Liver (tissue), 9 donors: Measurements from ENCODE around the gene LRRC7. TPM values are rescaled to one million over a fixed set of nuclear protein-coding genes. Genes with fewer than 3 reads are reported as not detected.

Source experiments
- DNase-seq: peaks from one replicate; pipeline ENCODE4 v3.0.0-alpha.2; 2017; ENCODE audit warnings: low spot score
- H3K27ac ChIP-seq, 2 donors: one replicate each; pipeline ENCODE4 v1.7.0; 2013; ENCODE audit warnings: inconsistent platforms in 2 of 2, low read length in 2 of 2, control low read depth in 1 of 2, low read depth in 1 of 2, mild to moderate bottlenecking in 1 of 2
- H3K27me3 ChIP-seq, 4 donors: one replicate each; pipeline versions ENCODE4 v1.6.1 to v1.7.0; 2013; ENCODE audit warnings: low read length in 3 of 4, inconsistent platforms in 1 of 4, mild to moderate bottlenecking in 1 of 4, moderate library complexity in 1 of 4; ENCODE audit not compliant: control insufficient read depth in 4 of 4, insufficient read depth in 4 of 4
- H3K36me3 ChIP-seq, 4 donors: one replicate each; pipeline versions ENCODE4 v1.6.1 to v1.7.0; 2013; ENCODE audit warnings: low read length in 3 of 4, mild to moderate bottlenecking in 3 of 4, low read depth in 1 of 4, moderate library complexity in 1 of 4; ENCODE audit not compliant: control insufficient read depth in 4 of 4, insufficient read depth in 3 of 4
- H3K4me1 ChIP-seq, 4 donors: one replicate each; pipeline versions ENCODE4 v1.6.1 to v1.7.0; 2013; ENCODE audit warnings: low read length in 3 of 4, mild to moderate bottlenecking in 3 of 4, moderate library complexity in 1 of 4; ENCODE audit not compliant: control insufficient read depth in 4 of 4, insufficient read depth in 4 of 4
- H3K4me3 ChIP-seq, 3 donors: one replicate each; pipeline versions ENCODE4 v1.6.1 to v1.7.0; 2013; ENCODE audit warnings: low read length in 3 of 3, control low read depth in 1 of 3, low read depth in 1 of 3, mild to moderate bottlenecking in 1 of 3
- H3K9ac ChIP-seq, 2 donors: one replicate each; pipeline ENCODE4 v1.7.0; 2013; ENCODE audit warnings: low read length in 2 of 2, mild to moderate bottlenecking in 2 of 2, moderate library complexity in 2 of 2, control low read depth in 1 of 2, low read depth in 1 of 2
- H3K9me3 ChIP-seq, 4 donors: one replicate each; pipeline versions ENCODE4 v1.6.1 to v1.7.0; 2013; ENCODE audit warnings: low read length in 3 of 4; ENCODE audit not compliant: control insufficient read depth in 4 of 4
- ATF3 ChIP-seq: IDR thresholded peaks from 2 replicates; pipeline ENCODE4 v1.6.1; 2016; ENCODE audit warnings: antibody characterized with exemption
- CTCF ChIP-seq: fragments of 150-350 bp; IDR thresholded peaks from 2 replicates; pipeline ENCODE4 v1.5.1; 2017; ENCODE audit warnings: improper control_type of control experiment, low read depth, low read length; ENCODE audit not compliant: missing input control
- EGR1 ChIP-seq, 2 donors: IDR thresholded peaks; 2 replicates each; pipeline ENCODE4 v1.6.1; 2016 to 2018; ENCODE audit warnings: antibody characterized with exemption in 2 of 2, low read depth in 2 of 2
- FOXA1 ChIP-seq: IDR thresholded peaks from 2 replicates; pipeline ENCODE4 v1.6.1; 2016; ENCODE audit warnings: antibody characterized with exemption
- FOXA2 ChIP-seq: IDR thresholded peaks from 2 replicates; pipeline ENCODE4 v1.6.1; 2016; ENCODE audit warnings: antibody characterized with exemption
- GABPA ChIP-seq, 2 donors: IDR thresholded peaks in 1 of 2; conservative IDR thresholded peaks in 1 of 2; 2 replicates each; pipeline ENCODE4 v1.6.1; 2016; ENCODE audit warnings: antibody characterized with exemption in 2 of 2, mild to moderate bottlenecking in 1 of 2, moderate library complexity in 1 of 2
- HNF4A ChIP-seq, 2 donors: conservative IDR thresholded peaks; 2 replicates each; pipeline ENCODE4 v1.6.1; 2016; ENCODE audit warnings: antibody characterized with exemption in 2 of 2, mild to moderate bottlenecking in 2 of 2
- HNF4G ChIP-seq: IDR thresholded peaks from 2 replicates; pipeline ENCODE4 v1.6.1; 2016; ENCODE audit warnings: antibody characterized with exemption
- JUND ChIP-seq, 2 donors: IDR thresholded peaks; 2 replicates each; pipeline ENCODE4 v1.6.1; 2016; ENCODE audit warnings: antibody characterized with exemption in 2 of 2
- MAX ChIP-seq: IDR thresholded peaks from 2 replicates; pipeline ENCODE4 v1.6.1; 2016; ENCODE audit warnings: antibody characterized with exemption
- NR2F2 ChIP-seq: IDR thresholded peaks from 2 replicates; pipeline ENCODE4 v1.6.1; 2016; ENCODE audit warnings: antibody characterized with exemption
- RAD21 ChIP-seq, 2 donors: IDR thresholded peaks; 2 replicates each; pipeline ENCODE4 v1.6.1; 2016; ENCODE audit warnings: antibody characterized with exemption in 2 of 2, mild to moderate bottlenecking in 2 of 2
- REST ChIP-seq: IDR thresholded peaks from 2 replicates; pipeline ENCODE4 v1.6.1; 2016; ENCODE audit warnings: antibody characterized with exemption, mild to moderate bottlenecking
- RXRA ChIP-seq, 2 donors: IDR thresholded peaks; 2 replicates each; pipeline ENCODE4 v1.6.1; 2017 to 2018; ENCODE audit warnings: antibody characterized with exemption in 2 of 2, mild to moderate bottlenecking in 1 of 2
- SP1 ChIP-seq: IDR thresholded peaks from 2 replicates; pipeline ENCODE4 v1.6.1; 2018; ENCODE audit warnings: antibody characterized with exemption, mild to moderate bottlenecking
- TAF1 ChIP-seq: conservative IDR thresholded peaks from 2 replicates; pipeline ENCODE4 v1.6.1; 2016; ENCODE audit warnings: antibody characterized with exemption, mild to moderate bottlenecking
- YY1 ChIP-seq: IDR thresholded peaks from 2 replicates; pipeline ENCODE4 v1.6.1; 2016; ENCODE audit warnings: antibody characterized with exemption, mild to moderate bottlenecking
- ZBTB33 ChIP-seq: IDR thresholded peaks from 2 replicates; pipeline ENCODE4 v1.6.1; 2016; ENCODE audit warnings: antibody characterized with exemption
- WGBS: extraction: QIAGEN DNeasy Blood & Tissue Kit; methylation state at CpG from one replicate; pipeline ENCODE4 v1.1.7; 2013; 5-methylcytosine and 5-hydroxymethylcytosine counted together
- polyA plus RNA-seq, 2 donors: library from polyadenylated mRNA; stranded (reverse) in 1 of 2; unstranded in 1 of 2; fragments of 200-250 nt in 1 of 2; fragments of >200 nt in 1 of 2; fragmentation: Nextera tagmentation in 1 of 2; extraction: Ambion mirVana in 1 of 2; gene quantifications; one replicate each; pipeline versions ENCODE4 v1.2.1 to v1.2.3, GENCODE V29; 2013 to 2015
- total RNA-seq, 2 donors: library from RNA; depleted of rRNA; stranded (reverse); fragments of >200 nt; gene quantifications; one replicate each; pipeline ENCODE4 v1.2.3, GENCODE V29; 2014
- donor health status: healthy.
- donor health status: healthy.
- donor health status: healthy.
- donor health status: healthy.
- donor health status: healthy.

Gene LRRC7
- total and polyA plus RNA-seq, 4 donors, result 0.08 to 1.1 (median 0.67) TPM

- Histone ChIP-seq H3K27me3 (no peaks in the 10 kb centered on the region), H3K9me3 (no peaks in the 10 kb centered on the region), H3K9ac (no peak overlapping the region), H3K4me1 (no peaks in the 10 kb centered on the region), H3K36me3 (no peaks in the 10 kb centered on the region), H3K4me3 (no peak overlapping the region), H3K27ac (no peak overlapping the region)
- TF ChIP-seq MAX (no peak), ZBTB33 (no peak), GABPA (IDR thresholded peaks at IDR 0.05 in 1 of 2, conservative IDR thresholded peaks at IDR 0.05 in 1 of 2) (no peak), HNF4G (no peak), RXRA (IDR thresholded peaks at IDR 0.05) (no peak), RAD21 (IDR thresholded peaks at IDR 0.05) (no peak), ATF3 (no peak), JUND (IDR thresholded peaks at IDR 0.05) (no peak), TAF1 (no peak), YY1 (no peak), HNF4A (conservative IDR thresholded peaks at IDR 0.05) (no peak), FOXA2 (no peak), REST (no peak), NR2F2 (no peak), EGR1 (IDR thresholded peaks at IDR 0.05; ENCODE audit: low read depth in 2 of 2) (no peak), CTCF (no peak), FOXA1 (no peak)
- DNase-seq, result no peak
- 78% methylated on average over 5 of the region's 5 CpGs for WGBS
Measured at GRCh38 chr1:69861641-69862040, 293.9 kb downstream of the LRRC7 start.

- H3K9me3 ChIP-seq, result no peaks in the 10 kb centered on the region
- WGBS, result 89% methylated on average over 1 of the region's 1 CpG
- no peak for DNase-seq
- no peak for TF ChIP-seq ATF3
- no peak for TF ChIP-seq REST
- TF ChIP-seq SP1, result no peak
- no peak for TF ChIP-seq MAX
- TF ChIP-seq NR2F2, result no peak
- TF ChIP-seq GABPA (IDR thresholded peaks at IDR 0.05 in 1 of 2, conservative IDR thresholded peaks at IDR 0.05 in 1 of 2), result no peak
- no peak for TF ChIP-seq EGR1 (IDR thresholded peaks at IDR 0.05; ENCODE audit: low read depth in 2 of 2)
- TF ChIP-seq FOXA1, result no peak
- no peak for TF ChIP-seq RXRA (IDR thresholded peaks at IDR 0.05)
- no peak for TF ChIP-seq CTCF
Measured at GRCh38 chr1:69862906-69863305, 295.2 kb downstream of the LRRC7 start.

More at GRCh38 chr1:69862906-69863305, 295.2 kb downstream of the LRRC7 start:
- Histone ChIP-seq H3K36me3 (no peaks in the 10 kb centered on the region), H3K4me3 (no peak overlapping the region), H3K27ac (no peak overlapping the region), H3K27me3 (no peaks in the 10 kb centered on the region), H3K4me1 (no peaks in the 10 kb centered on the region), H3K9ac (no peak overlapping the region)
